ENCODE measurements around the gene LRPAP1. TPM values are rescaled to one million over a fixed set of nuclear protein-coding genes. Genes with fewer than 3 reads are reported as not detected.

The LRPAP1 gene
- total RNA-seq, 4 donors from 2014 or later, result 168 to 320 (median 259) TPM

GRCh38 chr4:3491681-3492405 is 40.4 kb downstream of the LRPAP1 start:
- H3K27ac ChIP-seq, result no peak overlapping the region
- no peaks in the 10 kb centered on the region for H3K27me3 ChIP-seq
- intact Hi-C loops (cut with DNase I), result no loop called here
- WGBS, 2 donors, result 48 to 71% methylated on average over 12 of the region's 17 CpGs
- H3K9me3 ChIP-seq, result no peaks in the 10 kb centered on the region
- no peak overlapping the region for H3K4me3 ChIP-seq (replicated peaks in 1 of 3)
- H3K36me3 ChIP-seq, result no peaks in the 10 kb centered on the region
- TF ChIP-seq POLR2A (IDR thresholded peaks at IDR 0.05), result no peak
- no peak for TF ChIP-seq CTCF (IDR thresholded peaks at IDR 0.05)
- no peaks in the 10 kb centered on the region for H3K4me1 ChIP-seq
- DNase-seq, result no peak

- peaks cover 7 to 12% of the 10 kb centered on the region in 2 donors for H3K4me1 ChIP-seq
- no peak for DNase-seq
- H3K4me3 ChIP-seq (replicated peaks in 1 of 3), result no peak overlapping the region
- H3K27me3 ChIP-seq, result no peaks in the 10 kb centered on the region
- no peaks in the 10 kb centered on the region for H3K36me3 ChIP-seq
- no peaks in the 10 kb centered on the region for H3K9me3 ChIP-seq
- 45 to 48% methylated on average over 13 to 20 of the region's 20 CpGs for WGBS, 2 donors
- no peak overlapping the region for H3K27ac ChIP-seq
- intact Hi-C loops (cut with DNase I), result no loop called here
- no peak for TF ChIP-seq CTCF (IDR thresholded peaks at IDR 0.05)
- TF ChIP-seq POLR2A (IDR thresholded peaks at IDR 0.05), result no peak
Observed at GRCh38 chr4:3489451-3489962, 42.7 kb downstream of the LRPAP1 start.

GRCh38 chr4:3488820-3489219 is 43.4 kb downstream of the LRPAP1 start:
- TF ChIP-seq CTCF (IDR thresholded peaks at IDR 0.05) (no peak), POLR2A (IDR thresholded peaks at IDR 0.05) (no peak)
- no peaks in the 10 kb centered on the region for H3K9me3 ChIP-seq
- H3K4me3 ChIP-seq (replicated peaks in 1 of 3), result no peak overlapping the region
- H3K27me3 ChIP-seq, result no peaks in the 10 kb centered on the region
- H3K27ac ChIP-seq, result no peak overlapping the region
- intact Hi-C loops (cut with DNase I), result no loop called here
- peaks cover 7 to 16% of the 10 kb centered on the region in 2 donors for H3K4me1 ChIP-seq
- WGBS, 2 donors, result 54 to 57% methylated on average over 11 of the region's 11 CpGs
- no peak for DNase-seq
- no peaks in the 10 kb centered on the region for H3K36me3 ChIP-seq

GRCh38 chr4:3487861-3488260 is 44.4 kb downstream of the LRPAP1 start:
- Histone ChIP-seq H3K9me3 (no peaks in the 10 kb centered on the region), H3K4me1 (peaks cover 7 to 16% of the 10 kb centered on the region in 2 donors), H3K27ac (no peak overlapping the region), H3K4me3 (replicated peaks in 1 of 3) (no peak overlapping the region), H3K36me3 (no peaks in the 10 kb centered on the region), H3K27me3 (no peaks in the 10 kb centered on the region)
- TF ChIP-seq CTCF (IDR thresholded peaks at IDR 0.05), result no peak
- no peak for TF ChIP-seq POLR2A (IDR thresholded peaks at IDR 0.05)
- 72% methylated on average over 4 of the region's 7 CpGs; no CpG with 5 or more reads in 1 of the 2 donors for WGBS, 2 donors
- intact Hi-C loops (cut with DNase I), result no loop called here
- no peak for DNase-seq
